ENCODE results near the gene ADRM1. TPM values are rescaled to one million over a fixed set of nuclear protein-coding genes. Genes with fewer than 3 reads are reported as not detected.

ADRM1 gene
- total RNA-seq, 1 donor from 2014 or later, result 52.3 TPM

DNA sequence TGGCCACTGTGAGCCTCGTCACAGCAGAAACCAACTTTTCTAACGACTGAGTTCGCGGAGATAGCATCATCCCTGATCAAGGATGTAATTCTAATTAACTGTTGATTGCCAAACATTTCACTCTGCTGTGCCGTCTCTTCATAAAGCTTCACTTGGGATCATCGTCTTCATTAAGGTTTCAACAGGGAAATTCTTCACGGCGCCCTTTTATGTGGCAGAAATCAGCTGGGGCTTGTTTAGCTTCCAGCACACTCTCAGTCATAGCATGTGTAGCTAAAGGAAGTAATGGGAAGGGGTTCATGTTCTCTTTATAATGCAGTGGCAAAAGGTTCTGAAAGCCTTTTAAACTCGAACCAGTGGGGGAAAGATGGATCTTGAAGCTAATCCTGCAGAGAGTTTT lies 8.9 kb upstream of the ADRM1 start:
- no peaks in the 10 kb centered on the region for H3K27me3 ChIP-seq
- no peaks in the 10 kb centered on the region for H3F3A ChIP-seq (ENCODE audit: low read depth)
- DNase-seq (ENCODE audit: low spot score), result no peak
- no peaks in the 10 kb centered on the region for H3K9me3 ChIP-seq (ENCODE audit: low read depth)
- Mint-ChIP-seq H3K4me3 (no peak overlapping the region), H3K27ac (no peak overlapping the region), H3K9me3 (no peaks in the 10 kb centered on the region), H3K27me3 (ENCODE audit: insufficient read depth, low read depth) (no peaks in the 10 kb centered on the region), H3K36me3 (peaks cover 20% of the 10 kb centered on the region), H3K4me1 (peaks cover 11% of the 10 kb centered on the region)
- no peaks in the 10 kb centered on the region for H3K36me3 ChIP-seq
- no peaks in the 10 kb centered on the region for H3K4me1 ChIP-seq
- peaks cover 4% of the 10 kb centered on the region for H4K20me1 ChIP-seq (ENCODE audit: low read depth)
- no peak overlapping the region for H3K4me2 ChIP-seq
- no peak overlapping the region for H3K9ac ChIP-seq
- no peak overlapping the region for H3K4me3 ChIP-seq
- no peak for TF ChIP-seq EZH2 (IDR thresholded peaks at IDR 0.05)
- TF ChIP-seq EZH2phosphoT487 (IDR thresholded peaks at IDR 0.05), result no peak
- TF ChIP-seq CTCF (IDR thresholded peaks at IDR 0.05), result no peak
- H3K27ac ChIP-seq, result no peak overlapping the region
- no peaks in the 10 kb centered on the region for H3K79me2 ChIP-seq (ENCODE audit: low read depth)
- no peak overlapping the region for H2AFZ ChIP-seq (replicated peaks)

- H3K36me3 ChIP-seq, result no peaks in the 10 kb centered on the region
- peaks cover 4% of the 10 kb centered on the region for H4K20me1 ChIP-seq (ENCODE audit: low read depth)
- H3K4me2 ChIP-seq, result no peak overlapping the region
- peaks cover 20% of the 10 kb centered on the region for H3K36me3 Mint-ChIP-seq
- H3K27me3 ChIP-seq, result no peaks in the 10 kb centered on the region
- DNase-seq (ENCODE audit: low spot score), result no peak
- H3K79me2 ChIP-seq (ENCODE audit: low read depth), result no peaks in the 10 kb centered on the region
- no peaks in the 10 kb centered on the region for H3F3A ChIP-seq (ENCODE audit: low read depth)
- H3K9ac ChIP-seq, result no peak overlapping the region
- H3K4me3 ChIP-seq, result no peak overlapping the region
- no peaks in the 10 kb centered on the region for H3K9me3 Mint-ChIP-seq
- H3K27ac Mint-ChIP-seq, result no peak overlapping the region
- no peaks in the 10 kb centered on the region for H3K27me3 Mint-ChIP-seq (ENCODE audit: insufficient read depth, low read depth)
- no peaks in the 10 kb centered on the region for H3K4me1 ChIP-seq
- H3K27ac ChIP-seq, result no peak overlapping the region
- H2AFZ ChIP-seq (replicated peaks), result no peak overlapping the region
- no peak for TF ChIP-seq EZH2phosphoT487 (IDR thresholded peaks at IDR 0.05)
- H3K4me3 Mint-ChIP-seq, result no peak overlapping the region
- no peaks in the 10 kb centered on the region for H3K9me3 ChIP-seq (ENCODE audit: low read depth)
- H3K4me1 Mint-ChIP-seq, result peaks cover 11% of the 10 kb centered on the region
Observed at GRCh38 chr20:62294516-62294915, 8.3 kb upstream of the ADRM1 start.

GRCh38 chr20:62296724-62297448 lies 5.9 kb upstream of the ADRM1 start:
- Mint-ChIP-seq H3K4me1 (peaks cover 11% of the 10 kb centered on the region), H3K36me3 (peaks cover 18% of the 10 kb centered on the region), H3K27ac (no peak overlapping the region), H3K4me3 (no peak overlapping the region), H3K27me3 (ENCODE audit: insufficient read depth, low read depth) (peaks cover 2% of the 10 kb centered on the region), H3K9me3 (no peaks in the 10 kb centered on the region)
- no peak overlapping the region for H3K27ac ChIP-seq
- no peak overlapping the region for H2AFZ ChIP-seq (replicated peaks)
- peaks cover 4% of the 10 kb centered on the region for H4K20me1 ChIP-seq (ENCODE audit: low read depth)
- H3K9ac ChIP-seq, result no peak overlapping the region
- TF ChIP-seq EZH2 (IDR thresholded peaks at IDR 0.05) (no peak), EZH2phosphoT487 (IDR thresholded peaks at IDR 0.05) (no peak), CTCF (IDR thresholded peaks at IDR 0.05) (no peak)
- H3K4me2 ChIP-seq, result no peak overlapping the region
- H3K9me3 ChIP-seq (ENCODE audit: low read depth), result no peaks in the 10 kb centered on the region
- H3F3A ChIP-seq (ENCODE audit: low read depth), result peaks cover 11% of the 10 kb centered on the region
- H3K79me2 ChIP-seq (ENCODE audit: low read depth), result no peaks in the 10 kb centered on the region
- H3K4me1 ChIP-seq, result no peaks in the 10 kb centered on the region
- no peak overlapping the region for H3K4me3 ChIP-seq
- no peaks in the 10 kb centered on the region for H3K36me3 ChIP-seq
- DNase-seq (ENCODE audit: low spot score), result no peak
- no peaks in the 10 kb centered on the region for H3K27me3 ChIP-seq

DNA sequence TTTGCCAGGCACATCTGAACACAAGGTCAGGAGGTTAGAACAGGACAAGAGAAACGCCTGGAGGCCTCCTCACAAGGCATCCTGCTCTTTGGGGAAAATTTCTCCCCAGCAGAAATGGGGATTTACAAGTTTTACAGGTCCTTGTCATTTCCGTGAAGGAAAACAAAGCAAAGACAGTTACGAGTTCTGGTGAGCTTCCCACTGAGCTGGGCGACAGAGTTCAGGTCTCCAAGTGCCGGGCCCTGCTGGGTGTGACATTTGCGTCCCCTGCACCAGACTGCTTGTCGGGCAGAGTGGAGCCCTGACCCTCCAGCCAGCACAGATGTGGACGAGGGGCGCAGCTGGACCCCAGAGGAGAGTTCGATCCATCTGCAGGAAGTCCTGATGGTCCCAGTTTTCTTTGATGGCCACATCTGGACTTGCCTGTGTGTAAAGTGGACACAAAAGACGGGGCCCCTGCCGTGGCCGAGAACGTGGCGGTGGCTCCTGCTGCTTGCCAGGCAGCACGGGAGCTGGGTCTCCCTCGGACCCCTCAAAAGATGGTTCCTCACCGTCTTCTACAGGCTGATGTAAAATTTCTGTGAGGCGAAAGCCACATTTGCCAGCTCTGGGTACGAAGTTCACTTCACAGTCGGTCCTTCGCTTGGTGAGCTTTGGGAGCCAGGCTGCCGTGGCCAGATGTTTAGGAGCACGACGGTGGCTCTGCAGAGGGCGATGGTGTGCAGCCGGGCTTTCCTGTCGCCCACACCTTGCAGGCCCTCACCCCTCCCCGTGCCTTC lies 5.2 kb upstream of the ADRM1 start:
- H3K9ac ChIP-seq, result no peak overlapping the region
- Mint-ChIP-seq H3K9me3 (no peaks in the 10 kb centered on the region), H3K27me3 (ENCODE audit: insufficient read depth, low read depth) (peaks cover 2% of the 10 kb centered on the region), H3K36me3 (peaks cover 14% of the 10 kb centered on the region), H3K4me1 (peaks cover 11% of the 10 kb centered on the region), H3K27ac (no peak overlapping the region), H3K4me3 (no peak overlapping the region)
- H3K79me2 ChIP-seq (ENCODE audit: low read depth), result no peaks in the 10 kb centered on the region
- H3K36me3 ChIP-seq, result no peaks in the 10 kb centered on the region
- H3K27ac ChIP-seq, result no peak overlapping the region
- H3F3A ChIP-seq (ENCODE audit: low read depth), result peaks cover 17% of the 10 kb centered on the region
- H3K4me1 ChIP-seq, result no peaks in the 10 kb centered on the region
- no peaks in the 10 kb centered on the region for H3K27me3 ChIP-seq
- no peak for DNase-seq (ENCODE audit: low spot score)
- H3K4me2 ChIP-seq, result no peak overlapping the region
- peaks cover 4% of the 10 kb centered on the region for H4K20me1 ChIP-seq (ENCODE audit: low read depth)
- H3K4me3 ChIP-seq, result no peak overlapping the region
- TF ChIP-seq CTCF (IDR thresholded peaks at IDR 0.05), result no peak
- no peak for TF ChIP-seq EZH2phosphoT487 (IDR thresholded peaks at IDR 0.05)
- no peak for TF ChIP-seq EZH2 (IDR thresholded peaks at IDR 0.05)
- H2AFZ ChIP-seq (replicated peaks), result no peak overlapping the region
- no peaks in the 10 kb centered on the region for H3K9me3 ChIP-seq (ENCODE audit: low read depth)

Measured in neural progenitor cell (in vitro differentiated cells).